Measurements from ENCODE around the gene GEMIN4. TPM values are rescaled to one million over a fixed set of nuclear protein-coding genes. Genes with fewer than 3 reads are reported as not detected.

The GEMIN4 gene
- total and polyA plus RNA-seq, 2 donors from 2014 or later = 4.6 to 14.8 TPM

DNA sequence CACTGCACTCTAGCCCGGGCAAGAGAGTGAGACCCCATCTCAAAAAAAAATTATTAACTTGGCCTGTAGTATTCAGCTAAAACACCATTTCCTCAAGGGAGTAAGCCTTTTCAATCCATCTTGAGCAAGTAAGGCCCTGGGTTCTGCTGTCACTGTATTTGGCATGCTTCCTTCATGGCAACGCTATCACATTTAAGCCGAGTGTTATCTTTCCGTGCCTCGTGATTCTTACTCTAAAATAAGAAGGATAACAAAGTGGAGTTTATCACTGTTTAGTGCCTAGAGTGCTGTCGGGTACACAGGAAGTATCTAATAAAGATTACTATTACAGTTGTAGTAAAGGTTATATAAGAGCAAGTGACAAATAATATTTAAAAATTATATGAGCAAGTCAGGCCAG is 46.2 kb downstream of the GEMIN4 start:
- DNase-seq (no peak), FAIRE-seq (no peak)
- Histone ChIP-seq H3K9me3 (ENCODE audit: control insufficient read depth in 2 of 3, insufficient read depth in 1 of 3, low read length in 3 of 3) (no peaks in the 10 kb centered on the region), H3K4me1 (ENCODE audit: control insufficient read depth in 2 of 3, insufficient read depth in 2 of 3, low read depth in 1 of 3, low read length in 3 of 3) (no peaks in the 10 kb centered on the region), H3K36me3 (ENCODE audit: control insufficient read depth in 2 of 3, insufficient read depth in 3 of 3, low read length in 3 of 3) (peaks cover 0 to 7% (median 3%) of the 10 kb centered on the region in 3 donors), H3K27me3 (ENCODE audit: control insufficient read depth, insufficient read depth, low read length) (no peaks in the 10 kb centered on the region), H3K9ac (ENCODE audit: low read length in 3 of 3) (no peak overlapping the region), H3K4me3 (ENCODE audit: low read length in 3 of 3) (no peak overlapping the region), H3K27ac (ENCODE audit: low read depth in 2 of 2, low read length in 2 of 2) (no peak overlapping the region)
- intact Hi-C loops (cut with DNase I) = no loop called here
- TF ChIP-seq CTCF (IDR thresholded peaks at IDR 0.05; ENCODE audit: borderline replicate concordance, extremely low read depth, insufficient read depth) = no peak

GRCh38 chr17:705011-705410 is 47.1 kb downstream of the GEMIN4 start:
- no peak for TF ChIP-seq CTCF (IDR thresholded peaks at IDR 0.05; ENCODE audit: borderline replicate concordance, extremely low read depth, insufficient read depth)
- intact Hi-C loops (cut with DNase I) = no loop called here
- Histone ChIP-seq H3K4me3 (ENCODE audit: low read length in 3 of 3) (no peak overlapping the region), H3K4me1 (ENCODE audit: control insufficient read depth in 2 of 3, insufficient read depth in 2 of 3, low read depth in 1 of 3, low read length in 3 of 3) (no peaks in the 10 kb centered on the region), H3K36me3 (ENCODE audit: control insufficient read depth in 2 of 3, insufficient read depth in 3 of 3, low read length in 3 of 3) (peaks cover 0 to 7% (median 3%) of the 10 kb centered on the region in 3 donors), H3K9me3 (ENCODE audit: control insufficient read depth in 2 of 3, insufficient read depth in 1 of 3, low read length in 3 of 3) (no peaks in the 10 kb centered on the region), H3K27me3 (ENCODE audit: control insufficient read depth, insufficient read depth, low read length) (no peaks in the 10 kb centered on the region), H3K9ac (ENCODE audit: low read length in 3 of 3) (no peak overlapping the region), H3K27ac (ENCODE audit: low read depth in 2 of 2, low read length in 2 of 2) (no peak overlapping the region)
- DNase-seq (no peak), FAIRE-seq (no peak)

GRCh38 chr17:704111-704864 is 47.8 kb downstream of the GEMIN4 start:
- H3K4me3 ChIP-seq (ENCODE audit: low read length in 3 of 3) = no peak overlapping the region
- H3K27ac ChIP-seq (ENCODE audit: low read depth in 2 of 2, low read length in 2 of 2) = no peak overlapping the region
- DNase-seq (no peak), FAIRE-seq (no peak)
- peaks cover 0 to 4% (median 1%) of the 10 kb centered on the region in 3 donors for H3K36me3 ChIP-seq (ENCODE audit: control insufficient read depth in 2 of 3, insufficient read depth in 3 of 3, low read length in 3 of 3)
- no peak for TF ChIP-seq CTCF (IDR thresholded peaks at IDR 0.05; ENCODE audit: borderline replicate concordance, extremely low read depth, insufficient read depth)
- intact Hi-C loops (cut with DNase I) = no loop called here
- no peak overlapping the region for H3K9ac ChIP-seq (ENCODE audit: low read length in 3 of 3)
- no peaks in the 10 kb centered on the region for H3K27me3 ChIP-seq (ENCODE audit: control insufficient read depth, insufficient read depth, low read length)
- no peaks in the 10 kb centered on the region for H3K9me3 ChIP-seq (ENCODE audit: control insufficient read depth in 2 of 3, insufficient read depth in 1 of 3, low read length in 3 of 3)
- H3K4me1 ChIP-seq (ENCODE audit: control insufficient read depth in 2 of 3, insufficient read depth in 2 of 3, low read depth in 1 of 3, low read length in 3 of 3) = no peaks in the 10 kb centered on the region

Data from kidney (tissue), 14 donors.